GM18499 (cell line): ENCODE data around the gene COPS7A.

ENCODE experiments used
- ATAC-seq: cut with Tn5 transposase; IDR thresholded peaks from one replicate; pipeline ENCODE4 v1.9.1; 2021; ENCODE audit warnings: moderate number of reproducible peaks; ENCODE audit not compliant: insufficient read depth, unreplicated experiment

Gene COPS7A

GRCh38 chr12:6779708-6780432 lies 56.0 kb downstream of the COPS7A start:
- ATAC-seq, result no peak

DNA sequence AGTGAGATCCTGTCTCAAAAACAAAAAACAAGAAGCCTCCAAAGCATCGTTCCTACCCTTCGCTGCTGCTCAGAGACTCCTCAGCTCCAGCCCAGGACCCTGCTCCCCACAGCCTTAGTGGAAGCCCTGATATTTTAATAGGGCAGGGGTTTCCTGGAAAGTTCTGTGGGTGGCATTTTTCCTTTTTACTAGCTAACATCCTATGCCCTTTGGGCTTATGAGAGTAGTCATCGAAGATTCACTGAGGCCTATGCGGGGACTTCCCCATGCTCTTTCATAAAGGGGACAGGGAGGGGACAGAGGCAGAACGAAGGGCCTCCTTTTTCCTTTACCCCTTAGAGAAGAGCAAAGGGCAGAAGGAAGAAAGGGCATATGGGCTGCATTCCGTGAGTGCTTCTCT lies 56.7 kb downstream of the COPS7A start:
- no peak for ATAC-seq
